HG02610 (cell line): ENCODE results near the gene SLC51A.
"Not testable (repeated sequence)": the region's sequence is repeated elsewhere in the genome, so short reads cannot be mapped to it uniquely, and the experiment has no call there.

ENCODE experiments used
- ATAC-seq: cut with Tn5 transposase; IDR thresholded peaks from one replicate; pipeline ENCODE4 v1.9.1; 2021; ENCODE audit warnings: mild to moderate bottlenecking, moderate library complexity; ENCODE audit not compliant: unreplicated experiment

Gene SLC51A

GRCh38 chr3:196193133-196193735 is 23.1 kb upstream of the SLC51A start:
- no peak for ATAC-seq

GRCh38 chr3:196193736-196194541 is 22.4 kb upstream of the SLC51A start:
- no peak for ATAC-seq

GRCh38 chr3:196194542-196194915 is 21.8 kb upstream of the SLC51A start:
- no peak for ATAC-seq

- no peak for ATAC-seq
These were observed 20.6 kb upstream of the SLC51A start for GRCh38 chr3:196195664-196196265.

GRCh38 chr3:196197524-196197923 is 18.8 kb upstream of the SLC51A start:
- no peak for ATAC-seq

GRCh38 chr3:196198081-196198675 is 18.2 kb upstream of the SLC51A start:
- ATAC-seq = no peak

GRCh38 chr3:196198771-196199753 is 17.3 kb upstream of the SLC51A start:
- no peak for ATAC-seq

GRCh38 chr3:196202516-196202970 is 13.8 kb upstream of the SLC51A start:
- no peak for ATAC-seq

- no peak for ATAC-seq
These were observed 12.5 kb upstream of the SLC51A start for GRCh38 chr3:196203846-196204245.

GRCh38 chr3:196205442-196206205 is 10.7 kb upstream of the SLC51A start:
- ATAC-seq = not testable (repeated sequence)

- no peak for ATAC-seq
These were observed 9.0 kb upstream of the SLC51A start for GRCh38 chr3:196207159-196207832.

- no peak for ATAC-seq
These were observed 8.3 kb upstream of the SLC51A start for GRCh38 chr3:196207833-196208607.

- no peak for ATAC-seq
These were observed 7.2 kb upstream of the SLC51A start for GRCh38 chr3:196208942-196209695.

- not testable (repeated sequence) for ATAC-seq
These were observed 6.2 kb upstream of the SLC51A start for GRCh38 chr3:196209944-196210672.

- ATAC-seq = no peak
These were observed 5.4 kb upstream of the SLC51A start, which contains the start of gene ZDHHC19 for GRCh38 chr3:196210673-196211556. Gene ZDHHC19, minus strand, starts transcription at chr3:196211400. Its CDS starts 85 bp downstream, at chr3:196211315.
